ENCODE measurements around the gene POMT2. TPM values are rescaled to one million over a fixed set of nuclear protein-coding genes. Genes with fewer than 3 reads are reported as not detected.

Gene POMT2
- total and polyA plus RNA-seq, 2 donors (not counting 1 experiment from before 2014, with no cell fraction given): 9.6 to 11.0 TPM

- TF ChIP-seq CTCF (conservative IDR thresholded peaks at IDR 0.05 in 1 of 2, IDR thresholded peaks at IDR 0.05 in 1 of 2; ENCODE audit: low read depth in 1 of 2, low read length in 2 of 2) (no peak), EZH2 (IDR thresholded peaks at IDR 0.05; ENCODE audit: low read length, missing control alignments) (no peak)
- DNase-seq (ENCODE audit: low read depth in 2 of 2): no peak
- Histone ChIP-seq H3K27ac (ENCODE audit: insufficient read depth, low read length) (no peak overlapping the region), H3K9ac (ENCODE audit: insufficient read depth, low read length) (no peak overlapping the region), H3K79me2 (ENCODE audit: control insufficient read depth, insufficient read depth, low read length) (no peaks in the 10 kb centered on the region), H4K20me1 (ENCODE audit: control insufficient read depth, extremely low read depth, insufficient read depth, low read length) (no peaks in the 10 kb centered on the region), H3K9me3 (ENCODE audit: control insufficient read depth, insufficient read depth, low read depth, low read length) (no peaks in the 10 kb centered on the region), H3K36me3 (ENCODE audit: control insufficient read depth, insufficient read depth, low read length) (no peaks in the 10 kb centered on the region), H3K4me3 (replicated peaks in 1 of 4; ENCODE audit: control extremely low read depth in 1 of 4, insufficient read depth in 1 of 4, low read depth in 3 of 4, low read length in 4 of 4) (no peak overlapping the region), H3K4me1 (ENCODE audit: control insufficient read depth, extremely low read depth, insufficient read depth, low read length) (no peaks in the 10 kb centered on the region), H2AFZ (ENCODE audit: low read length) (no peak overlapping the region), H3K27me3 (ENCODE audit: control insufficient read depth, insufficient read depth, low read length) (peaks cover 4% of the 10 kb centered on the region), H3K4me2 (ENCODE audit: extremely low read depth, insufficient read depth, low read length) (no peak overlapping the region)
Observed at GRCh38 chr14:77260631-77261030, 60.1 kb downstream of the POMT2 start.

- Histone ChIP-seq H3K36me3 (ENCODE audit: control insufficient read depth, insufficient read depth, low read length) (no peaks in the 10 kb centered on the region), H3K4me1 (ENCODE audit: control insufficient read depth, extremely low read depth, insufficient read depth, low read length) (no peaks in the 10 kb centered on the region), H3K4me3 (replicated peaks in 1 of 4; ENCODE audit: control extremely low read depth in 1 of 4, insufficient read depth in 1 of 4, low read depth in 3 of 4, low read length in 4 of 4) (no peak overlapping the region), H4K20me1 (ENCODE audit: control insufficient read depth, extremely low read depth, insufficient read depth, low read length) (no peaks in the 10 kb centered on the region), H3K79me2 (ENCODE audit: control insufficient read depth, insufficient read depth, low read length) (no peaks in the 10 kb centered on the region), H3K27ac (ENCODE audit: insufficient read depth, low read length) (no peak overlapping the region), H3K4me2 (ENCODE audit: extremely low read depth, insufficient read depth, low read length) (no peak overlapping the region), H3K9me3 (ENCODE audit: control insufficient read depth, insufficient read depth, low read depth, low read length) (no peaks in the 10 kb centered on the region), H2AFZ (ENCODE audit: low read length) (no peak overlapping the region), H3K27me3 (ENCODE audit: control insufficient read depth, insufficient read depth, low read length) (peaks cover 4% of the 10 kb centered on the region), H3K9ac (ENCODE audit: insufficient read depth, low read length) (no peak overlapping the region)
- TF ChIP-seq CTCF (conservative IDR thresholded peaks at IDR 0.05 in 1 of 2, IDR thresholded peaks at IDR 0.05 in 1 of 2; ENCODE audit: low read depth in 1 of 2, low read length in 2 of 2) (no peak), EZH2 (IDR thresholded peaks at IDR 0.05; ENCODE audit: low read length, missing control alignments) (no peak)
- no peak for DNase-seq (ENCODE audit: low read depth in 2 of 2)
Observed at GRCh38 chr14:77260199-77260598, 60.5 kb downstream of the POMT2 start.

GRCh38 chr14:77259025-77259715 lies 61.5 kb downstream of the POMT2 start:
- Histone ChIP-seq H3K27me3 (ENCODE audit: control insufficient read depth, insufficient read depth, low read length) (peaks cover 4% of the 10 kb centered on the region), H3K36me3 (ENCODE audit: control insufficient read depth, insufficient read depth, low read length) (no peaks in the 10 kb centered on the region), H3K79me2 (ENCODE audit: control insufficient read depth, insufficient read depth, low read length) (no peaks in the 10 kb centered on the region), H3K4me3 (replicated peaks in 1 of 4; ENCODE audit: control extremely low read depth in 1 of 4, insufficient read depth in 1 of 4, low read depth in 3 of 4, low read length in 4 of 4) (no peak overlapping the region), H3K4me1 (ENCODE audit: control insufficient read depth, extremely low read depth, insufficient read depth, low read length) (no peaks in the 10 kb centered on the region), H3K4me2 (ENCODE audit: extremely low read depth, insufficient read depth, low read length) (no peak overlapping the region), H3K27ac (ENCODE audit: insufficient read depth, low read length) (no peak overlapping the region), H3K9ac (ENCODE audit: insufficient read depth, low read length) (no peak overlapping the region), H3K9me3 (ENCODE audit: control insufficient read depth, insufficient read depth, low read depth, low read length) (no peaks in the 10 kb centered on the region), H2AFZ (ENCODE audit: low read length) (no peak overlapping the region), H4K20me1 (ENCODE audit: control insufficient read depth, extremely low read depth, insufficient read depth, low read length) (no peaks in the 10 kb centered on the region)
- TF ChIP-seq EZH2 (IDR thresholded peaks at IDR 0.05; ENCODE audit: low read length, missing control alignments) (no peak), CTCF (conservative IDR thresholded peaks at IDR 0.05 in 1 of 2, IDR thresholded peaks at IDR 0.05 in 1 of 2; ENCODE audit: low read depth in 1 of 2, low read length in 2 of 2) (no peak)
- no peak for DNase-seq (ENCODE audit: low read depth in 2 of 2)
